HepG2 (cell line): ENCODE results near the gene LCP2. TPM values are rescaled to one million over a fixed set of nuclear protein-coding genes. Genes with fewer than 3 reads are reported as not detected.

ENCODE experiments used
- ATAC-seq: fragments of 200-7000 bp; cut with Tn5 transposase; 3 replicates; pipeline ENCODE4 v1.9.1; 2020; ENCODE audit warnings: mild to moderate bottlenecking, moderate library complexity
- BruUV-seq: library from RNA; stranded (reverse); fragments of 400-500 nt; replicated peaks from 2 replicates; lab custom pipeline; 2021; lab: Mats Ljungman, UMichigan
- CTCF ChIA-PET: fragments of 300-600 bp; formaldehyde crosslinking; extraction: SDS; loops from one replicate; lab custom pipeline; 2021; ENCODE audit warnings: low total read pairs, inconsistent platforms, low intra/inter-chr PET ratio; lab: Yijun Ruan, JAX
- POLR2A ChIA-PET: fragments of 350-600 bp; sonication (Branson Sonifier 250); formaldehyde crosslinking; loops from one replicate; lab custom pipeline; 2020; ENCODE audit warnings: antibody characterized with exemption, inconsistent platforms; lab: Yijun Ruan, JAX
- DNase-seq: peaks from one replicate; pipeline ENCODE4 v3.0.0-alpha.2; 2015; ENCODE audit warnings: low spot score
- FAIRE-seq: peaks from 3 replicates; lab custom pipeline; 2011; peaks lifted over from hg19 to GRCh38; lab: Jason Lieb, UNC
- H2AFZ ChIP-seq: one replicate; pipeline ENCODE4 v1.6.1; 2011; ENCODE audit warnings: low read length, inconsistent platforms
- H3K27ac ChIP-seq: fragments of 300-600 bp; 3 replicates; pipeline ENCODE4 v1.8.0; 2011; ENCODE audit warnings: mixed run types, mild to moderate bottlenecking, mixed read lengths, low read length, inconsistent platforms; ENCODE audit not compliant: insufficient read depth; ENCODE audit errors: extremely low read length
- H3K27me3 ChIP-seq, 2 experiments: fragments of 200-600 bp in 1 of 2; 2 replicates in 1 of 2; 3 replicates in 1 of 2; pipeline versions ENCODE4 v1.6.0 to v1.8.0; 2011; ENCODE audit warnings: low read length in 2 of 2, mild to moderate bottlenecking in 2 of 2, moderate library complexity in 2 of 2, inconsistent platforms in 1 of 2; ENCODE audit not compliant: insufficient read depth in 2 of 2, control insufficient read depth in 1 of 2
- H3K36me3 ChIP-seq, 2 experiments: fragments of 200-600 bp in 1 of 2; replicated peaks in 1 of 2; 2 replicates in 1 of 2; 3 replicates in 1 of 2; pipeline versions ENCODE4 v1.5.1 to v1.8.0; 2011; ENCODE audit warnings: low read length in 2 of 2, inconsistent platforms in 1 of 2; ENCODE audit not compliant: insufficient read depth in 2 of 2, control insufficient read depth in 1 of 2
- H3K4me1 ChIP-seq: 2 replicates; pipeline ENCODE4 v1.5.1; 2012; ENCODE audit warnings: low read length, inconsistent platforms; ENCODE audit not compliant: insufficient read depth
- H3K4me2 ChIP-seq: 2 replicates; pipeline ENCODE4 v1.6.0; 2011; ENCODE audit warnings: low read depth, low read length, inconsistent platforms
- H3K4me3 ChIP-seq, 3 experiments: fragments of 200-600 bp in 1 of 3; sonication (generic), shearing (Covaris generic) in 1 of 3; replicated peaks in 1 of 3; 2 replicates each; pipeline ENCODE4 v1.5.1; 2011 to 2016; ENCODE audit warnings: low read length in 3 of 3, inconsistent platforms in 2 of 3, low read depth in 2 of 3, mild to moderate bottlenecking in 2 of 3, control low read depth in 1 of 3, mixed read lengths in 1 of 3; ENCODE audit not compliant: insufficient read depth in 1 of 3
- H3K79me2 ChIP-seq: one replicate; pipeline ENCODE4 v1.6.1; 2011; ENCODE audit warnings: low read length, inconsistent platforms; ENCODE audit not compliant: insufficient read depth
- H3K9ac ChIP-seq: 2 replicates; pipeline ENCODE4 v1.6.0; 2011; ENCODE audit warnings: mild to moderate bottlenecking, low read depth, low read length, inconsistent platforms; ENCODE audit not compliant: insufficient read depth
- H3K9me3 ChIP-seq: 2 replicates; pipeline ENCODE4 v1.5.1; 2012; ENCODE audit warnings: mild to moderate bottlenecking, low read length
- H4K20me1 ChIP-seq: 2 replicates; pipeline ENCODE4 v1.6.0; 2011; ENCODE audit warnings: inconsistent platforms, mild to moderate bottlenecking, low read length, moderate library complexity; ENCODE audit not compliant: insufficient read depth
- FOXA3 ChIP-seq: IDR thresholded peaks from 2 replicates; pipeline ENCODE4 v1.6.1; 2016; ENCODE audit warnings: missing genetic modification reagents, missing compliant biosample characterization
- GATAD2A ChIP-seq: IDR thresholded peaks from 2 replicates; pipeline ENCODE4 v1.6.1; 2016
- GPN1 ChIP-seq: sonication (generic); formaldehyde crosslinking; IDR thresholded peaks from 2 replicates; pipeline ENCODE4 v1.5.1; 2020; ENCODE audit warnings: missing genetic modification reagents, borderline replicate concordance
- HINFP ChIP-seq: sonication (generic); formaldehyde crosslinking; IDR thresholded peaks from 2 replicates; pipeline ENCODE4 v1.4.0; 2020; ENCODE audit warnings: low read depth, mild to moderate bottlenecking, missing genetic modification reagents
- MTF1 ChIP-seq: sonication (generic); formaldehyde crosslinking; IDR thresholded peaks from 2 replicates; pipeline ENCODE4 v1.5.0; 2020; ENCODE audit warnings: missing genetic modification reagents
- NKX3-1 ChIP-seq: sonication (generic); formaldehyde crosslinking; IDR thresholded peaks from 2 replicates; pipeline ENCODE4 v1.5.0; 2020; ENCODE audit warnings: missing genetic modification reagents
- NR2C2 ChIP-seq: sonication (generic); formaldehyde crosslinking; IDR thresholded peaks from 2 replicates; pipeline ENCODE4 v1.4.0; 2020; ENCODE audit warnings: missing genetic modification reagents, mild to moderate bottlenecking, moderate library complexity, borderline replicate concordance
- PAWR ChIP-seq: sonication (generic); formaldehyde crosslinking; IDR thresholded peaks from 2 replicates; pipeline ENCODE4 v1.4.0; 2020; ENCODE audit warnings: missing genetic modification reagents, mild to moderate bottlenecking, borderline replicate concordance
- RNF219 ChIP-seq: sonication (generic); formaldehyde crosslinking; IDR thresholded peaks from 2 replicates; pipeline ENCODE4 v1.5.0; 2020; ENCODE audit warnings: mild to moderate bottlenecking, missing genetic modification reagents
- SRSF9 ChIP-seq: fragments of 200-400 bp; formaldehyde crosslinking; IDR thresholded peaks from 2 replicates; pipeline ENCODE4 v1.6.1; 2018; ENCODE audit warnings: borderline replicate concordance, mild to moderate bottlenecking, low read depth, low read length; ENCODE audit not compliant: insufficient read depth, poor library complexity, severe bottlenecking
- ZBTB20 ChIP-seq: sonication (generic); formaldehyde crosslinking; IDR thresholded peaks from 2 replicates; pipeline ENCODE4 v1.8.1; 2023; ENCODE audit warnings: missing genetic modification reagents, low read depth, mild to moderate bottlenecking, borderline replicate concordance
- ZKSCAN5 ChIP-seq: sonication (generic); formaldehyde crosslinking; IDR thresholded peaks from 2 replicates; pipeline ENCODE4 v1.5.1; 2020; ENCODE audit warnings: mild to moderate bottlenecking, missing genetic modification reagents
- ZNF782 ChIP-seq: sonication (generic); formaldehyde crosslinking; IDR thresholded peaks from 2 replicates; pipeline ENCODE4 v1.4.0; 2020; ENCODE audit warnings: missing genetic modification reagents, mild to moderate bottlenecking, borderline replicate concordance
- WGBS: methylation state at CpG from one replicate; pipeline ENCODE4 v1.1.6; 2017; ENCODE audit warnings: low lambda C conversion rate; 5-methylcytosine and 5-hydroxymethylcytosine counted together
- in situ Hi-C: cut with HindIII; loops from 2 replicates; pipeline ENCODE4 v1.10.0; 2017; ENCODE audit warnings: low pct_unique_long_range_greater_than_20kb; ENCODE audit not compliant: extremely low pct_ligation_motif_present
- intact Hi-C: fragments of 100-400 bp; cut with micrococcal nuclease; formaldehyde crosslinking; loops from one replicate; pipeline ENCODE4 v1.10.0; 2022; ENCODE audit not compliant: unreplicated experiment
- polyA plus RNA-seq, 8 experiments: library from polyadenylated mRNA; depleted of rRNA in 3 of 8; stranded (reverse) in 7 of 8; unstranded in 1 of 8; fragments of >200 nt; fragmentation: Illumina TruSeq in 4 of 8; extraction: Trizol in 4 of 8; gene quantifications; 2 replicates each; pipeline versions ENCODE4 v1.2.1 to v1.2.3, GENCODE V29; 2011 to 2016; ENCODE audit warnings: low read depth in 4 of 8, missing spikeins in 1 of 8, mixed read lengths in 1 of 8; ENCODE audit not compliant: insufficient read depth in 1 of 8
- total RNA-seq, 5 experiments: library from RNA; depleted of rRNA; stranded (reverse); fragments of >200 nt; fragmentation: Illumina TruSeq; extraction: Trizol; gene quantifications; 2 replicates each; pipeline ENCODE4 v1.2.3, GENCODE V29; 2016; ENCODE audit warnings: low read depth in 1 of 5

Gene LCP2
- total and polyA plus RNA-seq, 2 of the 13 experiments (the other 11 are each of a cell fraction or from before 2014, with no cell fraction given), result not detected

- TF ChIP-seq NKX3-1, result no peak
These were observed 34.5 kb upstream of the LCP2 start (continued) for GRCh38 chr5:170332058-170332457.

GRCh38 chr5:170330568-170331054 is 33.0 kb upstream of the LCP2 start:
- no peak for FAIRE-seq
- POLR2A ChIA-PET, result no interaction called here
- TF ChIP-seq MTF1 (CRISPR knock-in tag), result no peak
- TF ChIP-seq, all 625 proteins: peak for 0
- no peak overlapping the region for H3K9ac ChIP-seq
- no peaks in the 10 kb centered on the region for H3K36me3 ChIP-seq
- no peaks in the 10 kb centered on the region for H3K79me2 ChIP-seq
- H3K9me3 ChIP-seq, result no peaks in the 10 kb centered on the region
- H3K4me2 ChIP-seq, result no peak overlapping the region
- intact Hi-C loops, result no loop called here
- ATAC-seq, result no peak
- WGBS, result 32% methylated on average over 11 of the region's 11 CpGs
- no peaks in the 10 kb centered on the region for H4K20me1 ChIP-seq
- no peak for DNase-seq
- H3K27me3 ChIP-seq, result no peaks in the 10 kb centered on the region; a peak in 1 of 5 replicates
- H3K27ac ChIP-seq, result no peak overlapping the region
- no peak overlapping the region for H2AFZ ChIP-seq
- H3K4me3 ChIP-seq, result no peak overlapping the region
- BruUV-seq, result no TSS peak
- CTCF ChIA-PET, result no interaction called here
- no peaks in the 10 kb centered on the region for H3K4me1 ChIP-seq
- in situ Hi-C loops, result no loop called here

- no peak for FAIRE-seq
- no peaks in the 10 kb centered on the region; a peak in 1 of 5 replicates for H3K27me3 ChIP-seq
- in situ Hi-C loops, result no loop called here
- no peak overlapping the region for H3K4me2 ChIP-seq
- H3K27ac ChIP-seq, result no peak overlapping the region
- H2AFZ ChIP-seq, result no peak overlapping the region
- no peaks in the 10 kb centered on the region for H3K36me3 ChIP-seq
- BruUV-seq, result no TSS peak
- H3K9me3 ChIP-seq, result no peaks in the 10 kb centered on the region
- DNase-seq, result no peak
- 13% methylated on average over 3 of the region's 3 CpGs for WGBS
- intact Hi-C loops, result no loop called here
- no peak for ATAC-seq
- no peaks in the 10 kb centered on the region for H3K4me1 ChIP-seq
- no peak overlapping the region for H3K4me3 ChIP-seq
- no peaks in the 10 kb centered on the region for H3K79me2 ChIP-seq
- ChIA-PET CTCF (no interaction called here), POLR2A (no interaction called here)
- no peak overlapping the region for H3K9ac ChIP-seq
- no peaks in the 10 kb centered on the region for H4K20me1 ChIP-seq
- TF ChIP-seq HINFP (no peak), GPN1 (CRISPR knock-in tag) (no peak), ZBTB20 (CRISPR knock-in tag) (no peak), FOXA3 (CRISPR knock-in tag) (no peak), ZNF782 (CRISPR knock-in tag) (no peak), PAWR (no peak), GATAD2A (CRISPR knock-in tag) (no peak), SRSF9 (no peak), NR2C2 (CRISPR knock-in tag) (no peak), RNF219 (no peak), ZKSCAN5 (CRISPR knock-in tag) (no peak)
These were observed 31.9 kb upstream of the LCP2 start for GRCh38 chr5:170329524-170329923.
